ENCODE results near the gene DNMT3A. TPM values are rescaled to one million over a fixed set of nuclear protein-coding genes. Genes with fewer than 3 reads are reported as not detected.

DNMT3A gene
- total and polyA plus RNA-seq, 2 of the 8 experiments (the other 6 are each of a cell fraction or from before 2014, with no cell fraction given): 33.6 to 178 TPM

- TF ChIP-seq, protein P1, sequence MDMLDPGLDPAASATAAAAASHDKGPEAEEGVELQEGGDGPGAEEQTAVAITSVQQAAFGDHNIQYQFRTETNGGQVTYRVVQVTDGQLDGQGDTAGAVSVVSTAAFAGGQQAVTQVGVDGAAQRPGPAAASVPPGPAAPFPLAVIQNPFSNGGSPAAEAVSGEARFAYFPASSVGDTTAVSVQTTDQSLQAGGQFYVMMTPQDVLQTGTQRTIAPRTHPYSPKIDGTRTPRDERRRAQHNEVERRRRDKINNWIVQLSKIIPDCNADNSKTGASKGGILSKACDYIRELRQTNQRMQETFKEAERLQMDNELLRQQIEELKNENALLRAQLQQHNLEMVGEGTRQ (IDR thresholded peaks at IDR 0.05; ENCODE audit: low read length): no peak
- TF ChIP-seq CBX5 (IDR thresholded peaks at IDR 0.05; ENCODE audit: low read depth, low read length): no peak
- no peak for TF ChIP-seq SIRT6 (IDR thresholded peaks at IDR 0.05; ENCODE audit: low read length)
Observed at GRCh38 chr2:25284756-25285155, 57.0 kb downstream of the DNMT3A start (continued).
